K562 (cell line): Measurements from ENCODE around the gene PAF1. TPM values are rescaled to one million over a fixed set of nuclear protein-coding genes. Genes with fewer than 3 reads are reported as not detected.

Experiments used
- ATAC-seq: fragments of 200-7000 bp; cut with Tn5 transposase; 3 replicates; pipeline ENCODE4 v1.9.1; 2020; ENCODE audit warnings: moderate library complexity
- BruUV-seq: library from RNA; stranded (reverse); fragments of 400-500 nt; replicated peaks from 2 replicates; lab custom pipeline; 2021; lab: Mats Ljungman, UMichigan
- CTCF ChIA-PET: fragments of 300-600 bp; formaldehyde crosslinking; extraction: SDS; loops from one replicate; lab custom pipeline; 2021; ENCODE audit warnings: low intra/inter-chr PET ratio; lab: Yijun Ruan, JAX
- POLR2A ChIA-PET: fragments of 300-600, 350-650 bp; sonication (Branson Sonifier 250); formaldehyde crosslinking; extraction: SDS; loops from one replicate; lab custom pipeline; 2021; ENCODE audit warnings: antibody characterized with exemption, inconsistent platforms; lab: Yijun Ruan, JAX
- DNase-seq, 4 experiments: peaks; one replicate each; pipeline versions ENCODE4 v3.0.0 to v3.0.0-alpha.2; 2011 to 2018; ENCODE audit warnings: low spot score in 3 of 4, mixed read lengths in 3 of 4; ENCODE audit errors: extremely low read depth in 1 of 4
- FAIRE-seq: peaks from 2 replicates; lab custom pipeline; 2011; peaks lifted over from hg19 to GRCh38; lab: Jason Lieb, UNC
- H2AFZ ChIP-seq: 2 replicates; pipeline ENCODE4 v1.6.0; 2011; ENCODE audit warnings: low read depth, low read length, control low read depth, inconsistent platforms
- H3K27ac ChIP-seq: fragments of 200-600 bp; 3 replicates; pipeline ENCODE4 v1.8.0; 2011; ENCODE audit warnings: low read depth, mild to moderate bottlenecking, control low read depth, inconsistent platforms, low read length, moderate library complexity, mixed read lengths; ENCODE audit errors: extremely low read depth
- H3K27me3 ChIP-seq, 2 experiments: fragments of 300-600 bp in 1 of 2; 2 replicates in 1 of 2; 3 replicates in 1 of 2; pipeline versions ENCODE4 v1.6.0 to v1.8.0; 2011; ENCODE audit warnings: inconsistent platforms in 2 of 2, low read length in 2 of 2, mild to moderate bottlenecking in 1 of 2, mixed read lengths in 1 of 2, moderate library complexity in 1 of 2; ENCODE audit not compliant: control insufficient read depth in 2 of 2, insufficient read depth in 2 of 2
- H3K36me3 ChIP-seq: fragments of 300-600 bp; 3 replicates; pipeline ENCODE4 v1.8.0; 2011; ENCODE audit warnings: mild to moderate bottlenecking, low read length, inconsistent platforms; ENCODE audit not compliant: control insufficient read depth, insufficient read depth
- H3K4me1 ChIP-seq, 2 experiments: fragments of 200-600 bp in 1 of 2; replicated peaks in 1 of 2; 2 replicates in 1 of 2; 3 replicates in 1 of 2; pipeline versions ENCODE4 v1.5.1 to v1.8.0; 2011; ENCODE audit warnings: inconsistent platforms in 2 of 2, low read length in 2 of 2, mild to moderate bottlenecking in 1 of 2, mixed read lengths in 1 of 2, moderate library complexity in 1 of 2; ENCODE audit not compliant: control insufficient read depth in 2 of 2, insufficient read depth in 2 of 2
- H3K4me2 ChIP-seq: 2 replicates; pipeline ENCODE4 v1.6.1; 2011; ENCODE audit warnings: low read length, control low read depth, inconsistent platforms, mixed read lengths; ENCODE audit not compliant: insufficient read depth
- H3K4me3 ChIP-seq: fragments of 200-600 bp; sonication (generic), shearing (Covaris generic); 2 replicates; pipeline ENCODE4 v1.5.1; 2016; ENCODE audit warnings: control low read depth, inconsistent platforms
- H3K79me2 ChIP-seq: fragments of 200-600 bp; 3 replicates; pipeline ENCODE4 v1.8.0; 2011; ENCODE audit warnings: low read length, inconsistent platforms; ENCODE audit not compliant: control insufficient read depth, insufficient read depth
- H3K9ac ChIP-seq, 2 experiments: 2 replicates each; pipeline versions ENCODE4 v1.6.0 to v1.6.1; 2011; ENCODE audit warnings: low read depth in 2 of 2, low read length in 2 of 2, control low read depth in 1 of 2, inconsistent platforms in 1 of 2, mild to moderate bottlenecking in 1 of 2, mixed read lengths in 1 of 2; ENCODE audit not compliant: insufficient read depth in 1 of 2
- H3K9me1 ChIP-seq: one replicate; pipeline ENCODE4 v1.6.0; 2011; ENCODE audit warnings: inconsistent platforms, mild to moderate bottlenecking, low read length, moderate library complexity; ENCODE audit not compliant: control insufficient read depth, insufficient read depth
- H3K9me3 ChIP-seq: replicated peaks from 2 replicates; pipeline ENCODE4 v1.5.1; 2011; ENCODE audit warnings: low read depth, low read length, inconsistent platforms; ENCODE audit not compliant: control insufficient read depth, insufficient read depth
- H4K20me1 ChIP-seq: replicated peaks from 2 replicates; pipeline ENCODE4 v1.6.1; 2011; ENCODE audit warnings: low read length, inconsistent platforms, mixed read lengths; ENCODE audit not compliant: control insufficient read depth, insufficient read depth
- BRCA1 ChIP-seq, 2 experiments: fragments of 450-650 bp in 1 of 2; sonication (generic) in 1 of 2; formaldehyde crosslinking in 1 of 2; IDR thresholded peaks; 2 replicates each; pipeline versions ENCODE4 v1.5.0 to v1.6.1; 2017 to 2020; ENCODE audit warnings: mild to moderate bottlenecking in 1 of 2, missing genetic modification reagents in 1 of 2
- CREB1 ChIP-seq, 2 experiments: sonication (generic) in 1 of 2; formaldehyde crosslinking in 1 of 2; IDR thresholded peaks; 2 replicates each; pipeline versions ENCODE4 v1.6.1 to v1.8.0; 2012 to 2022; ENCODE audit warnings: inconsistent platforms in 1 of 2, mild to moderate bottlenecking in 1 of 2, missing genetic modification reagents in 1 of 2, moderate library complexity in 1 of 2
- FOXJ2 ChIP-seq: fragments of 200-800 bp; sonication (Bioruptor generic); IDR thresholded peaks from 2 replicates; pipeline ENCODE4 v1.6.1; 2016; ENCODE audit warnings: missing genetic modification characterization, missing compliant biosample characterization
- HCFC1 ChIP-seq: IDR thresholded peaks from 2 replicates; pipeline ENCODE4 v1.6.1; 2012; ENCODE audit warnings: low read depth, low read length, improper control_type of control experiment
- HDGF ChIP-seq: fragments of 450-650 bp; IDR thresholded peaks from 2 replicates; pipeline ENCODE4 v1.6.1; 2016
- RFX5 ChIP-seq: IDR thresholded peaks from 2 replicates; pipeline ENCODE4 v1.6.1; 2011; ENCODE audit warnings: low read depth, mild to moderate bottlenecking, improper control_type of control experiment, low read length
- SAP30 ChIP-seq: fragments of 200-600 bp; sonication (generic); IDR thresholded peaks from 2 replicates; pipeline ENCODE4 v1.6.1; 2012; ENCODE audit warnings: borderline replicate concordance, low read depth, mild to moderate bottlenecking, moderate library complexity, low read length, control low read depth, inconsistent platforms; ENCODE audit not compliant: insufficient read depth, poor library complexity, severe bottlenecking
- SIN3A ChIP-seq, 2 experiments: fragments of 150-350 bp in 1 of 2; IDR thresholded peaks; 2 replicates each; pipeline ENCODE4 v1.6.1; 2011 to 2016; ENCODE audit warnings: borderline replicate concordance in 2 of 2, low read depth in 2 of 2, low read length in 2 of 2, mild to moderate bottlenecking in 2 of 2, moderate library complexity in 2 of 2; ENCODE audit not compliant: control insufficient read depth in 1 of 2
- TAF1 ChIP-seq: IDR thresholded peaks from 2 replicates; pipeline ENCODE4 v1.6.1; 2011; ENCODE audit warnings: mild to moderate bottlenecking, low read length, moderate library complexity; ENCODE audit not compliant: insufficient read depth, control insufficient read depth, severe bottlenecking; ENCODE audit errors: extremely low read depth
- TOE1 ChIP-seq, 2 experiments: fragments of 450-650 bp in 1 of 2; sonication (generic) in 1 of 2; formaldehyde crosslinking in 1 of 2; IDR thresholded peaks; 2 replicates each; pipeline versions ENCODE4 v1.7.1 to v1.8.0; 2016 to 2022; ENCODE audit warnings: borderline replicate concordance in 2 of 2, mild to moderate bottlenecking in 2 of 2, antibody characterized with exemption in 1 of 2, inconsistent platforms in 1 of 2, low read depth in 1 of 2, missing genetic modification reagents in 1 of 2, moderate library complexity in 1 of 2
- TSC22D4 ChIP-seq: fragments of 450-650 bp; IDR thresholded peaks from 2 replicates; pipeline ENCODE4 v1.6.1; 2016; ENCODE audit warnings: missing genetic modification characterization, missing biosample characterization, control low read depth
- YY1 ChIP-seq, 3 experiments: IDR thresholded peaks; 2 replicates each; pipeline ENCODE4 v1.6.1; 2011; ENCODE audit warnings: low read length in 2 of 3, mild to moderate bottlenecking in 2 of 3, moderate library complexity in 2 of 3, borderline replicate concordance in 1 of 3, control low read depth in 1 of 3, low read depth in 1 of 3; ENCODE audit not compliant: insufficient read depth in 3 of 3, insufficient replicate concordance in 2 of 3, control insufficient read depth in 1 of 3, insufficient read length in 1 of 3; ENCODE audit errors: extremely low read depth in 1 of 3
- ZBTB7A ChIP-seq: IDR thresholded peaks from 2 replicates; pipeline ENCODE4 v1.6.1; 2011; ENCODE audit warnings: low read depth, mild to moderate bottlenecking, low read length, moderate library complexity, borderline replicate concordance; ENCODE audit not compliant: control insufficient read depth
- WGBS: fragments of 100-300 bp; shearing (Covaris generic); methylation state at CpG from one replicate; pipeline ENCODE4 v1.1.6; 2016; ENCODE audit warnings: low coverage, mixed read lengths; ENCODE audit not compliant: insufficient coverage; ENCODE audit errors: missing lambda C conversion rate; 5-methylcytosine and 5-hydroxymethylcytosine counted together
- in situ Hi-C: fragments of 300-500 bp; cut with MboI; formaldehyde crosslinking; loops from 4 replicates; pipeline ENCODE4 v1.15.0; 2018; ENCODE audit warnings: inconsistent platforms, mixed read lengths
- intact Hi-C: fragments of 100-400 bp; cut with micrococcal nuclease; formaldehyde crosslinking; loops from 2 replicates; pipeline ENCODE4 v1.14.2; 2022
- polyA plus RNA-seq, 8 experiments: library from polyadenylated mRNA; depleted of rRNA in 4 of 8; stranded (reverse) in 5 of 8; unstranded in 3 of 8; fragments of >200 nt; fragmentation: Nextera tagmentation in 2 of 8; fragmentation: Illumina TruSeq in 1 of 8; extraction: Ambion mirVana in 2 of 8; extraction: Trizol in 1 of 8; gene quantifications; 2 replicates each; pipeline versions ENCODE4 v1.2.1 to v1.2.3, GENCODE V29; 2011 to 2014; ENCODE audit warnings: inconsistent platforms in 1 of 8, missing spikeins in 1 of 8
- total RNA-seq, 7 experiments: library from RNA; depleted of rRNA in 6 of 7; stranded (reverse); fragments of >200 nt in 6 of 7; fragmentation: Illumina TruSeq in 2 of 7; extraction: Trizol in 2 of 7; gene quantifications; 2 replicates each; pipeline versions ENCODE4 v1.2.1 to v1.2.3, GENCODE V29; 2011 to 2021; ENCODE audit warnings: low replicate concordance in 1 of 7
- TF ChIP-seq, protein P1 (sequence below): sonication (generic); IDR thresholded peaks from 2 replicates; pipeline ENCODE4 v1.6.1; 2016
- TF ChIP-seq, protein P2 (sequence below): fragments of 450-650 bp; conservative IDR thresholded peaks from 2 replicates; pipeline ENCODE4 v1.6.1; 2016; ENCODE audit warnings: missing genetic modification characterization, low read depth, mild to moderate bottlenecking, missing compliant biosample characterization, moderate library complexity

Gene PAF1
- total and polyA plus RNA-seq, 9 of the 15 experiments (the other 6 are each of a cell fraction or from before 2014, with no cell fraction given) = 1.5 to 45.0 (median 33.8) TPM

DNA sequence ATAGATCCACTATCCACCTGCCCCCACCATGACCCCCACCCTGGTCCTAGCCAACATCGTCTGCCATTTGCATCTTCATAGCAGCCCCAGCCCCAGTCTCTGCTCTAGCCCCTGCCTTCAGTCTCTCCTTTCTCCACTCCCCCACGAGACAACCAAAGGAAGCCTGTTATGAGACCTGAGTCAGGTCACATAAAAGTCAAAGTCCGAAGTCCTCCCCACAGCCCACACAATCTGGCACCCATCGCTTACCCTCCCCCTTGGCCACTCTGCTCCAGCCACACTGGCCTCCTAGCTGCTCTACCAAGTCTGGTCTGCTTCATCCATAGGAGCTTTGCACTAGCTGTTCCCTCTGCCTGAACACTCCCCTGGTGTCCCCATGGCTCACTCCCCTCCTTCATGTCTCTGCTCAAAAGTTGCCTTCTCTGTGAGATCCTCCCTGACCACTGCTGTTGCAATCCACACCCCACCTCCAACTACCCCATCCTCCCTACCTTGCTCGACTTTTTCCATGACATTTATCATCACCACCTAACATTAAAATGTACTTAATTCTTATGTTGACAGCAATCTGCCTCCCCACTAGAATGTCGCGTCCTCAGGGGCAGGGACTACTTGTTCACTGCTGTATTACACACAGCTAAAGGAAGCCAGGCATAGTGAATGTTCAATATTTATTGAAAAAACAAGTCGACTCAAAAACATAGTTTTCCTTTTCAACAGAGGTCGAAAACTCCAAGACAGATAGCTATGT, 20.4 kb upstream of the PAF1 start:
- BruUV-seq = no TSS peak
- Histone ChIP-seq H3K79me2 (peaks cover 62% of the 10 kb centered on the region), H3K9ac (peak overlapping the region; percentile 91 to 94; a peak in 3 of 4 replicates), H3K27me3 (no peaks in the 10 kb centered on the region), H3K4me2 (peak overlapping the region; percentile 70), H2AFZ (peak overlapping the region; percentile 52), H3K9me3 (no peaks in the 10 kb centered on the region), H3K4me3 (no peak overlapping the region), H3K36me3 (peaks cover 20% of the 10 kb centered on the region; the same call in 2 of the 3 replicates), H3K27ac (peak overlapping the region; percentile 98), H3K4me1 (peaks cover 40 to 72% of the 10 kb centered on the region in 2 experiments), H3K9me1 (no peaks in the 10 kb centered on the region), H4K20me1 (peaks cover 4% of the 10 kb centered on the region; the same call in 1 of the 2 replicates)
- in situ Hi-C loops (no loop called here), intact Hi-C loops (loop anchor here (2.0 to 5.0 kb wide), 4 partner anchors 68 to 289 kb away; partner anchors contain the start of gene SAMD4B)
- FAIRE-seq = no peak
- no peak for ATAC-seq
- 22% methylated on average over 9 of the region's 9 CpGs for WGBS
- peak in 1 of 4 experiments; percentile 46 for DNase-seq
- POLR2A ChIA-PET = interaction anchor here (0.8 to 1.4 kb wide), 4 partner anchors 10 to 24 kb away, joined by 3 to 8 read pairs (median 4); partner anchors contain the start of genes MED29, PAF1 and RPS16
- CTCF ChIA-PET = interaction anchor here (0.9 to 3.7 kb wide), 4 partner anchors 13 to 301 kb away, joined by 3 to 74 read pairs (median 6); no protein-coding TSS in a partner anchor
- TF ChIP-seq FOXJ2 (tag) = 0 out of 2 replicates have a peak, but pooled peaks have one; percentile 22
- TF ChIP-seq, protein P1, sequence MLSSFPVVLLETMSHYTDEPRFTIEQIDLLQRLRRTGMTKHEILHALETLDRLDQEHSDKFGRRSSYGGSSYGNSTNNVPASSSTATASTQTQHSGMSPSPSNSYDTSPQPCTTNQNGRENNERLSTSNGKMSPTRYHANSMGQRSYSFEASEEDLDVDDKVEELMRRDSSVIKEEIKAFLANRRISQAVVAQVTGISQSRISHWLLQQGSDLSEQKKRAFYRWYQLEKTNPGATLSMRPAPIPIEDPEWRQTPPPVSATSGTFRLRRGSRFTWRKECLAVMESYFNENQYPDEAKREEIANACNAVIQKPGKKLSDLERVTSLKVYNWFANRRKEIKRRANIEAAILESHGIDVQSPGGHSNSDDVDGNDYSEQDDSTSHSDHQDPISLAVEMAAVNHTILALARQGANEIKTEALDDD = no peak
- TF ChIP-seq YY1 (IDR thresholded peaks at IDR 0.05; ENCODE audit: borderline replicate concordance in 1 of 3, control insufficient read depth in 1 of 3, extremely low read depth in 1 of 3, insufficient read depth in 3 of 3, insufficient read length in 1 of 3, insufficient replicate concordance in 2 of 3, low read depth in 1 of 3, low read length in 2 of 3) = peak in 2 of 3 experiments; percentile 25 to 42
- TF ChIP-seq, protein P2, sequence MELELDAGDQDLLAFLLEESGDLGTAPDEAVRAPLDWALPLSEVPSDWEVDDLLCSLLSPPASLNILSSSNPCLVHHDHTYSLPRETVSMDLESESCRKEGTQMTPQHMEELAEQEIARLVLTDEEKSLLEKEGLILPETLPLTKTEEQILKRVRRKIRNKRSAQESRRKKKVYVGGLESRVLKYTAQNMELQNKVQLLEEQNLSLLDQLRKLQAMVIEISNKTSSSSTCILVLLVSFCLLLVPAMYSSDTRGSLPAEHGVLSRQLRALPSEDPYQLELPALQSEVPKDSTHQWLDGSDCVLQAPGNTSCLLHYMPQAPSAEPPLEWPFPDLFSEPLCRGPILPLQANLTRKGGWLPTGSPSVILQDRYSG (tag) = no peak
- no peak for TF ChIP-seq TSC22D4
- TF ChIP-seq BRCA1 (IDR thresholded peaks at IDR 0.05) = no peak
- no peak for TF ChIP-seq BRCA1 (CRISPR knock-in tag; IDR thresholded peaks at IDR 0.05)
- no peak for TF ChIP-seq TOE1 (IDR thresholded peaks at IDR 0.05; ENCODE audit: borderline replicate concordance)
- no peak for TF ChIP-seq TOE1 (CRISPR knock-in tag; IDR thresholded peaks at IDR 0.05; ENCODE audit: borderline replicate concordance, low read depth)
- 0 out of 4 replicates have a peak, but pooled peaks of 1 of the 2 experiments have one; percentile 46 for TF ChIP-seq SIN3A (IDR thresholded peaks at IDR 0.05; ENCODE audit: borderline replicate concordance in 2 of 2, control insufficient read depth in 1 of 2, low read depth in 2 of 2, low read length in 2 of 2)
- TF ChIP-seq ZBTB7A = 0 out of 2 replicates have a peak, but pooled peaks have one; percentile 28
- TF ChIP-seq SAP30 = no peak
- TF ChIP-seq HDGF = 0 out of 2 replicates have a peak, but pooled peaks have one; percentile 74
- TF ChIP-seq RFX5 = no peak
- 0 out of 2 replicates have a peak, but pooled peaks have one; percentile 8 for TF ChIP-seq CREB1 (IDR thresholded peaks at IDR 0.05)
- TF ChIP-seq CREB1 (CRISPR knock-in tag; IDR thresholded peaks at IDR 0.05) = no peak
- peak; percentile 31 for TF ChIP-seq TAF1
- TF ChIP-seq HCFC1 = no peak
